IMR-90 (cell line): ENCODE data around the gene FAM151B. TPM values are rescaled to one million over a fixed set of nuclear protein-coding genes. Genes with fewer than 3 reads are reported as not detected.

Experiments
- ATAC-seq: fragments of 200-7000 bp; cut with Tn5 transposase; 2 replicates; pipeline ENCODE4 v1.9.1; 2020; ENCODE audit warnings: low read depth, mild to moderate bottlenecking, moderate library complexity
- BruUV-seq: library from RNA; stranded (reverse); fragments of 400-500 nt; replicated peaks from 2 replicates; lab custom pipeline; 2021; lab: Mats Ljungman, UMichigan
- CTCF ChIA-PET: fragments of 300-600 bp; formaldehyde crosslinking; extraction: SDS; loops from one replicate; lab custom pipeline; 2021; ENCODE audit warnings: antibody characterized with exemption; lab: Yijun Ruan, JAX
- POLR2A ChIA-PET: fragments of 300-600 bp; sonication (Branson Sonifier 250); formaldehyde crosslinking; loops from one replicate; lab custom pipeline; 2022; ENCODE audit warnings: antibody characterized with exemption; ENCODE audit not compliant: unreplicated experiment; lab: Charles Lee
- DNase-seq: peaks from one replicate; pipeline ENCODE4 v3.0.0; 2013
- H2AFZ ChIP-seq: replicated peaks from 2 replicates; pipeline ENCODE3; 2013; ENCODE audit warnings: low read length, mild to moderate bottlenecking; ENCODE audit not compliant: poor library complexity
- H2AK5ac ChIP-seq: 2 replicates; pipeline ENCODE4 v1.6.1; 2013; ENCODE audit warnings: low read depth, low read length, inconsistent platforms
- H2AK9ac ChIP-seq: replicated peaks from 2 replicates; pipeline ENCODE3; 2013; ENCODE audit warnings: mild to moderate bottlenecking, low read depth, low read length, moderate library complexity; ENCODE audit not compliant: poor library complexity
- H2BK120ac ChIP-seq: 2 replicates; pipeline ENCODE4 v1.6.1; 2013; ENCODE audit warnings: low read depth, low read length, inconsistent platforms
- H2BK15ac ChIP-seq: 3 replicates; pipeline ENCODE4 v1.6.1; 2013; ENCODE audit warnings: low read depth, low read length, inconsistent platforms
- H2BK20ac ChIP-seq: 2 replicates; pipeline ENCODE4 v1.6.1; 2013; ENCODE audit warnings: low read depth, mild to moderate bottlenecking, inconsistent platforms, low read length, moderate library complexity
- H2BK5ac ChIP-seq: 2 replicates; pipeline ENCODE4 v1.6.1; 2013; ENCODE audit warnings: mild to moderate bottlenecking, low read depth, low read length, inconsistent platforms; ENCODE audit not compliant: poor library complexity, severe bottlenecking
- H3K14ac ChIP-seq: replicated peaks from 2 replicates; pipeline ENCODE4 v1.6.1; 2013; ENCODE audit warnings: low read depth, low read length, inconsistent platforms
- H3K18ac ChIP-seq: 2 replicates; pipeline ENCODE4 v1.6.1; 2013; ENCODE audit warnings: low read depth, low read length, control low read depth
- H3K23ac ChIP-seq: 2 replicates; pipeline ENCODE4 v1.6.1; 2013; ENCODE audit warnings: low read depth, low read length, inconsistent platforms
- H3K27ac ChIP-seq: 2 replicates; pipeline ENCODE4 v1.5.1; 2013; ENCODE audit warnings: mild to moderate bottlenecking, control low read depth, low read length; ENCODE audit not compliant: insufficient read depth
- H3K27me3 ChIP-seq: 2 replicates; pipeline ENCODE4 v1.6.1; 2013; ENCODE audit warnings: low read length; ENCODE audit not compliant: control insufficient read depth, insufficient read depth
- H3K36me3 ChIP-seq: 2 replicates; pipeline ENCODE4 v1.6.1; 2013; ENCODE audit warnings: low read length, mixed read lengths; ENCODE audit not compliant: control insufficient read depth, insufficient read depth
- H3K4ac ChIP-seq: 2 replicates; pipeline ENCODE4 v1.6.1; 2013; ENCODE audit warnings: low read depth, low read length, inconsistent platforms
- H3K4me1 ChIP-seq: 2 replicates; pipeline ENCODE4 v1.6.1; 2013; ENCODE audit warnings: low read length, mixed read lengths; ENCODE audit not compliant: control insufficient read depth, insufficient read depth
- H3K4me2 ChIP-seq: 2 replicates; pipeline ENCODE4 v1.6.1; 2013; ENCODE audit warnings: low read depth, mild to moderate bottlenecking, control low read depth, low read length, moderate library complexity
- H3K4me3 ChIP-seq: 2 replicates; pipeline ENCODE4 v1.5.1; 2013; ENCODE audit warnings: low read depth, mild to moderate bottlenecking, control low read depth, low read length, moderate library complexity; ENCODE audit not compliant: insufficient read depth
- H3K56ac ChIP-seq: 2 replicates; pipeline ENCODE4 v1.6.1; 2013; ENCODE audit warnings: low read length, inconsistent platforms; ENCODE audit not compliant: insufficient read depth; ENCODE audit errors: extremely low read depth
- H3K79me1 ChIP-seq, 2 experiments: 2 replicates each; pipeline ENCODE4 v1.6.1; 2013; ENCODE audit warnings: low read length in 2 of 2, inconsistent platforms in 1 of 2, low read depth in 1 of 2
- H3K9ac ChIP-seq: 2 replicates; pipeline ENCODE4 v1.6.1; 2013; ENCODE audit warnings: low read depth, low read length, control low read depth
- H3K9me1 ChIP-seq: 2 replicates; pipeline ENCODE4 v1.6.1; 2013; ENCODE audit warnings: low read length, inconsistent platforms; ENCODE audit not compliant: insufficient read depth
- H3K9me3 ChIP-seq: 2 replicates; pipeline ENCODE4 v1.6.1; 2013; ENCODE audit warnings: low read length; ENCODE audit not compliant: control insufficient read depth, insufficient read depth
- H4K20me1 ChIP-seq: 2 replicates; pipeline ENCODE4 v1.6.1; 2013; ENCODE audit warnings: low read length, inconsistent platforms; ENCODE audit not compliant: insufficient read depth
- H4K5ac ChIP-seq: 2 replicates; pipeline ENCODE4 v1.6.1; 2013; ENCODE audit warnings: mild to moderate bottlenecking, low read depth, low read length, control low read depth
- H4K8ac ChIP-seq, 2 experiments: 2 replicates each; pipeline ENCODE4 v1.6.1; 2013; ENCODE audit warnings: low read depth in 2 of 2, low read length in 2 of 2, control low read depth in 1 of 2, inconsistent platforms in 1 of 2
- H4K91ac ChIP-seq: 2 replicates; pipeline ENCODE4 v1.6.1; 2013; ENCODE audit warnings: low read depth, low read length, inconsistent platforms; ENCODE audit not compliant: insufficient read depth
- BHLHE40 ChIP-seq: fragments of 150-350 bp; IDR thresholded peaks from 2 replicates; pipeline ENCODE4 v1.6.1; 2016; ENCODE audit warnings: mild to moderate bottlenecking, low read depth, low read length
- CEBPB ChIP-seq: IDR thresholded peaks from 2 replicates; pipeline ENCODE4 v1.6.1; 2012; ENCODE audit warnings: low read depth, low read length, improper control_type of control experiment
- CHD1 ChIP-seq: IDR thresholded peaks from 2 replicates; pipeline ENCODE4 v1.6.1; 2012; ENCODE audit warnings: low read depth, low read length, improper control_type of control experiment
- MAZ ChIP-seq: IDR thresholded peaks from 2 replicates; pipeline ENCODE4 v1.6.1; 2012; ENCODE audit warnings: low read depth, mild to moderate bottlenecking, low read length, improper control_type of control experiment, moderate library complexity, borderline replicate concordance
- NFE2L2 ChIP-seq: fragments of 150-350 bp; IDR thresholded peaks from 2 replicates; pipeline ENCODE4 v1.6.1; 2016; ENCODE audit warnings: low read depth, mild to moderate bottlenecking, low read length
- POLR2A ChIP-seq: IDR thresholded peaks from 2 replicates; pipeline ENCODE4 v1.6.1; 2012; ENCODE audit warnings: mild to moderate bottlenecking, low read depth, low read length
- WGBS, 2 experiments: methylation state at CpG; one replicate each; pipeline versions ENCODE4 v1.1.5 to v1.1.7; 2013; ENCODE audit warnings: missing lambda C conversion rate in 2 of 2; ENCODE audit not compliant: insufficient read length in 1 of 2; ENCODE audit errors: extremely low coverage in 2 of 2; 5-methylcytosine and 5-hydroxymethylcytosine counted together
- dilution Hi-C: fragments of 300-500 bp; cut with HindIII; formaldehyde crosslinking; loops from one replicate; pipeline ENCODE4 v1.14.3; 2018; ENCODE audit warnings: low sequenced_read_pairs; ENCODE audit not compliant: unreplicated experiment
- in situ Hi-C: fragments of 300-500 bp; cut with MboI; formaldehyde crosslinking; loops from 3 replicates; pipeline ENCODE4 v1.14.3; 2019; ENCODE audit warnings: low sequenced_read_pairs, inconsistent platforms, mixed read lengths
- intact Hi-C: fragments of 100-400 bp; cut with micrococcal nuclease; formaldehyde crosslinking; loops from 2 replicates; pipeline ENCODE4 v1.10.0; 2022
- polyA plus RNA-seq, 3 experiments: library from polyadenylated mRNA; depleted of rRNA; stranded (reverse); fragments of >200 nt; gene quantifications; 2 replicates each; pipeline ENCODE4 v1.2.3, GENCODE V29; 2012; ENCODE audit warnings: low replicate concordance in 1 of 3
- total RNA-seq: library from RNA; depleted of rRNA; stranded (reverse); fragments of >200 nt; gene quantifications from 2 replicates; pipeline ENCODE4 v1.2.3, GENCODE V29; 2012
- TF ChIP-seq, protein P1 (sequence below): fragments of 150-350 bp; IDR thresholded peaks from 2 replicates; pipeline ENCODE4 v1.6.1; 2016; ENCODE audit warnings: low read depth, mild to moderate bottlenecking, low read length, moderate library complexity, borderline replicate concordance
- TF ChIP-seq, protein P2 (sequence below): conservative IDR thresholded peaks from 2 replicates; pipeline ENCODE4 v1.5.1; 2012; ENCODE audit warnings: mild to moderate bottlenecking, low read depth, low read length, improper control_type of control experiment

Gene FAM151B
- total and polyA plus RNA-seq, 2 of the 4 experiments (the other 2 are of a cell fraction), result 1.0 to 2.9 TPM

DNA sequence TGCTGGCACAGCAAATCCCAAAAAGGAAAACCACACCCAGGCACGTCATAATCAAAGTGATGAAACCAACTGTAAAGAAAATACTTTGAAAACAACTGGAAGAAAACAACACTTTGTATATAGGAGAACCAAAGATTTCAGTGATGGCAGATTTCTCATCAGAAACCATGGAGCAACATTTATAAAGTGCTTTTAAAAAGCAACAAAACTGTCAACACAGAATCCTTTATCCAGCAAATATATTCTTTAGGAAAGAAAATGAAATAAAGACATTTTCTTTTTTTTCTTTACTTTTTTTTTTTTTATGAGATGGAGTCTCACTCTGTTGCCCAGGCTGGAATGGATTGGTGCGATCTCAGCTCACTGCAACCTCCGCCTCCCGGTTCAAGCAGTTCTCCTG lies 5.3 kb upstream of the FAM151B start:
- H3K18ac ChIP-seq, result no peak overlapping the region
- DNase-seq (no peak), ATAC-seq (no peak)
- H3K4me1 ChIP-seq, result no peaks in the 10 kb centered on the region
- intact Hi-C loops, result no loop called here
- in situ Hi-C loops, result loop anchor here (5.0 kb wide), 1 partner anchor 190 kb away; no protein-coding TSS in a partner anchor
- no peaks in the 10 kb centered on the region for H4K20me1 ChIP-seq
- no peak for TF ChIP-seq BHLHE40
- TF ChIP-seq, protein P1, sequence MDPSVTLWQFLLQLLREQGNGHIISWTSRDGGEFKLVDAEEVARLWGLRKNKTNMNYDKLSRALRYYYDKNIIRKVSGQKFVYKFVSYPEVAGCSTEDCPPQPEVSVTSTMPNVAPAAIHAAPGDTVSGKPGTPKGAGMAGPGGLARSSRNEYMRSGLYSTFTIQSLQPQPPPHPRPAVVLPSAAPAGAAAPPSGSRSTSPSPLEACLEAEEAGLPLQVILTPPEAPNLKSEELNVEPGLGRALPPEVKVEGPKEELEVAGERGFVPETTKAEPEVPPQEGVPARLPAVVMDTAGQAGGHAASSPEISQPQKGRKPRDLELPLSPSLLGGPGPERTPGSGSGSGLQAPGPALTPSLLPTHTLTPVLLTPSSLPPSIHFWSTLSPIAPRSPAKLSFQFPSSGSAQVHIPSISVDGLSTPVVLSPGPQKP, result no peak
- no peak for TF ChIP-seq POLR2A
- TF ChIP-seq, protein P2, sequence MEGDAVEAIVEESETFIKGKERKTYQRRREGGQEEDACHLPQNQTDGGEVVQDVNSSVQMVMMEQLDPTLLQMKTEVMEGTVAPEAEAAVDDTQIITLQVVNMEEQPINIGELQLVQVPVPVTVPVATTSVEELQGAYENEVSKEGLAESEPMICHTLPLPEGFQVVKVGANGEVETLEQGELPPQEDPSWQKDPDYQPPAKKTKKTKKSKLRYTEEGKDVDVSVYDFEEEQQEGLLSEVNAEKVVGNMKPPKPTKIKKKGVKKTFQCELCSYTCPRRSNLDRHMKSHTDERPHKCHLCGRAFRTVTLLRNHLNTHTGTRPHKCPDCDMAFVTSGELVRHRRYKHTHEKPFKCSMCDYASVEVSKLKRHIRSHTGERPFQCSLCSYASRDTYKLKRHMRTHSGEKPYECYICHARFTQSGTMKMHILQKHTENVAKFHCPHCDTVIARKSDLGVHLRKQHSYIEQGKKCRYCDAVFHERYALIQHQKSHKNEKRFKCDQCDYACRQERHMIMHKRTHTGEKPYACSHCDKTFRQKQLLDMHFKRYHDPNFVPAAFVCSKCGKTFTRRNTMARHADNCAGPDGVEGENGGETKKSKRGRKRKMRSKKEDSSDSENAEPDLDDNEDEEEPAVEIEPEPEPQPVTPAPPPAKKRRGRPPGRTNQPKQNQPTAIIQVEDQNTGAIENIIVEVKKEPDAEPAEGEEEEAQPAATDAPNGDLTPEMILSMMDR, result no peak
- TF ChIP-seq MAZ, result no peak
- TF ChIP-seq NFE2L2, result no peak
- TF ChIP-seq CHD1, result no peak
- no peak for TF ChIP-seq CEBPB
- H3K9me3 ChIP-seq, result peaks cover 5% of the 10 kb centered on the region
- peaks cover 10% of the 10 kb centered on the region for H3K36me3 ChIP-seq
- H4K8ac ChIP-seq, result no peak overlapping the region
- H4K5ac ChIP-seq, result no peak overlapping the region
- H2BK5ac ChIP-seq, result no peak overlapping the region
- H2BK15ac ChIP-seq, result no peak overlapping the region
- H2AK5ac ChIP-seq, result no peak overlapping the region
- H3K4me2 ChIP-seq, result no peak overlapping the region
- ChIA-PET POLR2A (no interaction called here), CTCF (interaction anchor here (1.3 kb wide), 1 partner anchor 392 kb away, joined by 3 read pairs; no protein-coding TSS in a partner anchor)
- WGBS, 2 experiments, result no CpG with 5 or more reads among the region's 4 CpGs
- no peak overlapping the region for H3K56ac ChIP-seq
- no peaks in the 10 kb centered on the region for H3K79me1 ChIP-seq
- no peaks in the 10 kb centered on the region for H3K9me1 ChIP-seq
- no peak overlapping the region for H2AFZ ChIP-seq
- H3K23ac ChIP-seq, result no peak overlapping the region
- no peak overlapping the region for H3K14ac ChIP-seq
- H3K4ac ChIP-seq, result no peak overlapping the region
- dilution Hi-C loops, result no loop called here
- no peak overlapping the region for H2BK20ac ChIP-seq
- no peak overlapping the region for H3K4me3 ChIP-seq
- H3K27ac ChIP-seq, result no peak overlapping the region
- no peak overlapping the region for H2BK120ac ChIP-seq
- H3K27me3 ChIP-seq, result no peaks in the 10 kb centered on the region
- H4K91ac ChIP-seq, result no peak overlapping the region
- no peak overlapping the region for H2AK9ac ChIP-seq
- no TSS peak for BruUV-seq
- H3K9ac ChIP-seq, result no peak overlapping the region
